GM10248 (cell line): ENCODE measurements around the gene GDF11.

Source experiments
- CTCF ChIA-PET: fragments of 300-600 bp; sonication (Branson Sonifier 250); formaldehyde crosslinking; extraction: SDS; loops from one replicate; lab custom pipeline; 2021; ENCODE audit warnings: antibody characterized with exemption; lab: Yijun Ruan, JAX
- POLR2A ChIA-PET: fragments of 350-650 bp; sonication (Branson Sonifier 250); formaldehyde crosslinking; extraction: SDS; loops from one replicate; lab custom pipeline; 2020; ENCODE audit warnings: antibody characterized with exemption; lab: Yijun Ruan, JAX
- DNase-seq: peaks from one replicate; pipeline ENCODE4 v3.0.0; 2012; ENCODE audit errors: extremely low spot score
- TF ChIP-seq, protein P1 (sequence below): IDR thresholded peaks from 2 replicates; pipeline ENCODE4 v1.5.1; 2012; ENCODE audit warnings: mild to moderate bottlenecking, low read depth; ENCODE audit errors: extremely low read depth, missing control alignments, control extremely low read depth

Gene GDF11

DNA sequence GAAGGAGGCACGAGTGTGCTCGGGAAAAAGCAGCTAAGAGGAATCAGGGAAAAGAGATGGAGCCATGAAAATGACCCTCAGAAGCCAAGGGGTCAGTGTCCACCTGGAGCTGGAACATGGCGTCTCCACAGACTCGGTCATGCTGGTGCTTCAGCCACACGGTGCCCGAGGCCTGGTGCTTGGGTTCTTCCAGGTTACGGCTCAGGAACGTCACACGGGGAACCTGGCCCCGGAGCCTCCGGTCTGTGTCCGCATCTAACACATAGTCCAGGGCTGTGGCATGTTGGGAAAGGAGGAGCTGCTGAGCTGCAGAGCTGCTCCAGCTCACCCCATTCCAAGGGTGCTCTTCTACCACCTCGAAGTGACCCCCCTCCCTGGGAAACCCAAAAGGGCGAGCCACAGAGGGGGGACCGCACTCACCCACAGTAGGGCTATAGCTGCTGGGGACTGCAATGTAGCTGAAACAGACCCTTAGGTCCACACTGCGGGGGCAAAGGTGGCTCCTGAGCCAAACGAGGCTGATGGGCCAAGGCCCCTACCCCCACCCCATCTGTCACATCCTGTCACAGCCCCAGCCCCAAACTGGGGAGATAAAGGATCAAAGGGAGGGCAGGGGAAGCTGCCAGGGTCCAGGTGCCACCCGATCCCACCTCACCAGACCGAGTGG, 46.0 kb upstream of the GDF11 start:
- POLR2A ChIA-PET: no interaction called here
- TF ChIP-seq, protein P1, sequence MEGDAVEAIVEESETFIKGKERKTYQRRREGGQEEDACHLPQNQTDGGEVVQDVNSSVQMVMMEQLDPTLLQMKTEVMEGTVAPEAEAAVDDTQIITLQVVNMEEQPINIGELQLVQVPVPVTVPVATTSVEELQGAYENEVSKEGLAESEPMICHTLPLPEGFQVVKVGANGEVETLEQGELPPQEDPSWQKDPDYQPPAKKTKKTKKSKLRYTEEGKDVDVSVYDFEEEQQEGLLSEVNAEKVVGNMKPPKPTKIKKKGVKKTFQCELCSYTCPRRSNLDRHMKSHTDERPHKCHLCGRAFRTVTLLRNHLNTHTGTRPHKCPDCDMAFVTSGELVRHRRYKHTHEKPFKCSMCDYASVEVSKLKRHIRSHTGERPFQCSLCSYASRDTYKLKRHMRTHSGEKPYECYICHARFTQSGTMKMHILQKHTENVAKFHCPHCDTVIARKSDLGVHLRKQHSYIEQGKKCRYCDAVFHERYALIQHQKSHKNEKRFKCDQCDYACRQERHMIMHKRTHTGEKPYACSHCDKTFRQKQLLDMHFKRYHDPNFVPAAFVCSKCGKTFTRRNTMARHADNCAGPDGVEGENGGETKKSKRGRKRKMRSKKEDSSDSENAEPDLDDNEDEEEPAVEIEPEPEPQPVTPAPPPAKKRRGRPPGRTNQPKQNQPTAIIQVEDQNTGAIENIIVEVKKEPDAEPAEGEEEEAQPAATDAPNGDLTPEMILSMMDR: no peak
- no peak for DNase-seq
- CTCF ChIA-PET: interaction anchor here (1.0 to 3.1 kb wide), 7 partner anchors 9 to 50 kb away, joined by 3 to 17 read pairs (median 4); partner anchors contain the start of genes BLOC1S1 and RDH5

- ChIA-PET POLR2A (no interaction called here), CTCF (interaction anchor here (1.0 to 3.1 kb wide), 4 partner anchors 8 to 42 kb away, joined by 3 to 17 read pairs (median 5); partner anchors contain the start of gene BLOC1S1)
- DNase-seq: no peak
- TF ChIP-seq, protein P1: no peak
These were observed 45.2 kb upstream of the GDF11 start for GRCh38 chr12:55697686-55698085.

- CTCF ChIA-PET: interaction anchor here (0.9 to 2.0 kb wide), 3 partner anchors 17 to 52 kb away, joined by 3 to 5 read pairs (median 3); a partner anchor contains a TSS
- DNase-seq: no peak
- TF ChIP-seq, protein P1: no peak
- POLR2A ChIA-PET: no interaction called here
These were observed 44.5 kb upstream of the GDF11 start for GRCh38 chr12:55698241-55698955.

DNA sequence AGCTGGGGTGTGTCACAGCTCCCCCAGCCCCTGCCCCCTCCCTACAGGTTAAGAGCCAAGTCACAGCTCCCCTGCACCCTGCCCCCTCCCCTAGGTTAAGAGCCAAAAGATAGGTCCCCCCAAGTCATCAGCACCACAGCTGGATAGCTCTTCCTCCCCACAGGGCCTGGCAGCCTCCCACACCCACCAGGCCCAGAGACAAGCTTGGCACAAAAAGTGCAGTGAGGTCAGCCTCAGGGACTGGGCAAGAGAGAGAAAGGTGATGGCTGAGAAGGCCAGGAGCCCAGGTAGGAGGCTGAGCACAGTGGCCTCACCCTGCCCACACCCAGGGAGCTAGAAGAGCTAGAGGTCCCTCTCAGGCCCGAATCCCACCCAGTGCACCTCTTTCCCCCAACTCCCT, 44.0 kb upstream of the GDF11 start:
- TF ChIP-seq, protein P1: no peak
- ChIA-PET POLR2A (no interaction called here), CTCF (interaction anchor here (0.9 to 2.0 kb wide), 3 partner anchors 17 to 53 kb away, joined by 3 to 5 read pairs (median 3); a partner anchor contains a TSS)
- DNase-seq: no peak

GRCh38 chr12:55699471-55700055, 43.4 kb upstream of the GDF11 start:
- TF ChIP-seq, protein P1: no peak
- POLR2A ChIA-PET: no interaction called here
- CTCF ChIA-PET: interaction anchor here (1.0 to 2.0 kb wide), 2 partner anchors 18 to 43 kb away, joined by 3 to 5 read pairs; a partner anchor contains a TSS
- DNase-seq: no peak

DNA sequence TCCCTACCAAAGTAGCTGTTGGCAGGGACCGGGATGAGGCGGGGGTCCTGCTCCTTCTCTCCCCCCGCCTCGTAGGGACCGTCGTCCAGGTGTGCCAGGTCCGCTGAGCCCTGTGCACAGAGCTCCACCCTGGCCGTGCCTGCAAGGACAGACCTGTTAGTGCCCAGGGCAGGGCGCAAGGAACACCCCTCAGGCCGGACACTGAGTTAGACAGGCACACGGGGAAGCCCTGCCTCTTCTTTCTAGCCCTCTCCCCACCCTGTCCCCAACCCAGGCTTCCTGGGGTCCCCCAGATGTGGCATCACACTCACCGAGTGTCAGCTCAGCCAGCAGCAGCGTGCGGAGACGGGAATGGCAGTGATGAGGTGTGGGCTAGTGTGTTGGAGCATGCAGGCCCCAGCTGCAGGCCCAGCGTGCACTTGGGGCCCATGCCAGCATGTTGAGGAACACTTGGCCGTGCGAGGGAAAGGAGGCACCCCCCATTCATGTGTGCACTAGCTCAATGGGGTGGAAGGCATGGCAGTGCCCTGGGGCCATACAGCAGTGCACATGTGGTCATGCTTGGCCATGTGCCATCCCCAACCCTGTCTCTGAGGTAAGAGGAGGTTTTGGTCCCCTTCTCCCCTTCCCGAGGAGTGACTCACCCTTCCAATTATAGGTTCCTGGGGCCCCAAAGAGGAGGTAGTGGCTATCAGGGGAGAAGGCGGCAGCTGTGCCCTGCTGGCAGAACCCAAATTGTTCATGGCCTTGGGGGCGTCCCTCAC, 42.5 kb upstream of the GDF11 start:
- TF ChIP-seq, protein P1: no peak
- DNase-seq: no peak
- ChIA-PET CTCF (no interaction called here), POLR2A (no interaction called here)
